Measurements from ENCODE around the gene PDLIM5. TPM values are rescaled to one million over a fixed set of nuclear protein-coding genes. Genes with fewer than 3 reads are reported as not detected.

The PDLIM5 gene
- total RNA-seq, 1 donor, result 124 TPM

GRCh38 chr4:94698187-94698586, 246.4 kb downstream of the PDLIM5 start:
- no peak overlapping the region for H3K4me3 ChIP-seq (ENCODE audit: low read depth, low read length)
- no peak for TF ChIP-seq CTCF (IDR thresholded peaks at IDR 0.05; ENCODE audit: insufficient read depth, low read length)
- DNase-seq (ENCODE audit: low read depth), result no peak

GRCh38 chr4:94700298-94700697, 248.6 kb downstream of the PDLIM5 start:
- DNase-seq (ENCODE audit: low read depth), result no peak
- H3K4me3 ChIP-seq (ENCODE audit: low read depth, low read length), result no peak overlapping the region
- TF ChIP-seq CTCF (IDR thresholded peaks at IDR 0.05; ENCODE audit: insufficient read depth, low read length), result no peak

- H3K4me3 ChIP-seq (ENCODE audit: low read depth, low read length), result no peak overlapping the region
- DNase-seq (ENCODE audit: low read depth), result no peak
- TF ChIP-seq CTCF (IDR thresholded peaks at IDR 0.05; ENCODE audit: insufficient read depth, low read length), result no peak
These were observed 250.0 kb downstream of the PDLIM5 start for GRCh38 chr4:94701631-94702300.

GRCh38 chr4:94711635-94712034, 259.9 kb downstream of the PDLIM5 start:
- no peak overlapping the region for H3K4me3 ChIP-seq (ENCODE audit: low read depth, low read length)
- no peak for TF ChIP-seq CTCF (IDR thresholded peaks at IDR 0.05; ENCODE audit: insufficient read depth, low read length)
- DNase-seq (ENCODE audit: low read depth), result no peak

GRCh38 chr4:94714365-94715160, 262.8 kb downstream of the PDLIM5 start:
- no peak overlapping the region for H3K4me3 ChIP-seq (ENCODE audit: low read depth, low read length)
- no peak for TF ChIP-seq CTCF (IDR thresholded peaks at IDR 0.05; ENCODE audit: insufficient read depth, low read length)
- DNase-seq (ENCODE audit: low read depth), result peak; percentile 71

GRCh38 chr4:94715726-94716125, 264.0 kb downstream of the PDLIM5 start:
- no peak for TF ChIP-seq CTCF (IDR thresholded peaks at IDR 0.05; ENCODE audit: insufficient read depth, low read length)
- no peak for DNase-seq (ENCODE audit: low read depth)
- H3K4me3 ChIP-seq (ENCODE audit: low read depth, low read length), result no peak overlapping the region

Other genes with a start within 250 kb of the PDLIM5 start
- gene SMARCAD1, start 244.1 kb upstream of the PDLIM5 start, total RNA-seq (ENCODE audit: low replicate concordance), result 48.5 and 52.3 TPM in 2 replicates
- gene HPGDS, start 109.1 kb upstream of the PDLIM5 start, total RNA-seq (ENCODE audit: low replicate concordance), result not detected in 2 replicates